Fibroblast of peridontal ligament (primary cell): Measurements from ENCODE around the gene GNAZ.

Source experiments
- DNase-seq: peaks from one replicate; pipeline ENCODE4 v3.0.0-alpha.2; 2010; ENCODE audit errors: extremely low read depth

GNAZ gene

GRCh38 chr22:23107487-23108248 lies 37.3 kb downstream of the GNAZ start:
- DNase-seq: no peak

- no peak for DNase-seq
Observed at GRCh38 chr22:23108249-23109078, 38.1 kb downstream of the GNAZ start.

GRCh38 chr22:23109079-23109347 lies 38.7 kb downstream of the GNAZ start:
- DNase-seq: no peak

GRCh38 chr22:23109441-23109978 lies 39.2 kb downstream of the GNAZ start:
- DNase-seq: no peak

GRCh38 chr22:23110190-23110921 lies 40.0 kb downstream of the GNAZ start:
- no peak for DNase-seq

- DNase-seq: no peak
Observed at GRCh38 chr22:23110922-23111527, 40.7 kb downstream of the GNAZ start.

- no peak for DNase-seq
Observed at GRCh38 chr22:23112472-23113012, 42.2 kb downstream of the GNAZ start.

GRCh38 chr22:23113067-23113846 lies 42.9 kb downstream of the GNAZ start:
- peak; percentile 32 for DNase-seq

- DNase-seq: no peak
Observed at GRCh38 chr22:23113847-23114720, 43.8 kb downstream of the GNAZ start.

- DNase-seq: no peak
Observed at GRCh38 chr22:23114721-23115020, 44.4 kb downstream of the GNAZ start.

GRCh38 chr22:23115369-23115768 lies 45.0 kb downstream of the GNAZ start:
- no peak for DNase-seq

GRCh38 chr22:23115825-23116494 lies 45.6 kb downstream of the GNAZ start:
- no peak for DNase-seq

- no peak for DNase-seq
Observed at GRCh38 chr22:23116506-23117263, 46.4 kb downstream of the GNAZ start.

GRCh38 chr22:23117275-23117674 lies 47.0 kb downstream of the GNAZ start:
- no peak for DNase-seq

- no peak for DNase-seq
Observed at GRCh38 chr22:23117891-23118646, 47.8 kb downstream of the GNAZ start.

- no peak for DNase-seq
Observed at GRCh38 chr22:23118647-23119493, 48.6 kb downstream of the GNAZ start.
